ENCODE measurements around the gene GRHPR.

GRHPR gene

DNA sequence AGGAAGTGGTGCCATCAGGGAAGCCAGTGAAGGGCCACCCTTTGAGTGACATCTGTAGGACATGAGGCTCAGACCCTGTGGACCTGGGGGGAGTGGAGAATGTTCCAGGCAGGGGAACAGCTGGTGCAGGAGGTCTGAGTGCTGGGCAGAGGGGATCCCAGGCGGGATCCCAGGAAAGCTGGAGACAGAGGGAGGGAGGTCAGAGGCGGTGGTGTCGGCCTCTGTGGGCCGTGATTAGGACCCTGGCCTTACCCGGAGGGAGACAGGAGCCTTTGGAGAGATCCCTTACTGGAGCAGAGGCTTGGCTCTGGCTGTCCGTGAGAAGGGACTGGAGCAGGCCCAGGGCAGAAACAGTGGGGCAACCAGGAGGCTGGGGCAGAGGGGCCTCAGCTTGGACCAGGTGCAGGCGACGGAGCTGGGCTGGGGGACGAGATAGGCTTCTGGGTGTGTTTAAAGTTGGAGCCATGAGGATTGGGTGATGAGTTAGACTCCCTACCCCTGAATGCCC, 12.1 kb upstream of the GRHPR start:
- no peak for DNase-seq
- Histone ChIP-seq H3K36me3 (ENCODE audit: control insufficient read depth, insufficient read depth, low read length) (no peaks in the 10 kb centered on the region), H3K9me3 (ENCODE audit: control insufficient read depth, low read length) (no peaks in the 10 kb centered on the region), H3K27ac (ENCODE audit: insufficient read depth, low read length, poor library complexity, severe bottlenecking) (no peak overlapping the region), H3K27me3 (replicated peaks; ENCODE audit: control insufficient read depth, insufficient read depth, low read length, poor library complexity, severe bottlenecking) (no peaks in the 10 kb centered on the region), H3K4me3 (ENCODE audit: insufficient read depth, low read depth, low read length, poor library complexity, severe bottlenecking) (no peak overlapping the region), H3K4me1 (ENCODE audit: control insufficient read depth, insufficient read depth, low read length, poor library complexity, severe bottlenecking) (peaks cover 19% of the 10 kb centered on the region)

GRCh38 chr9:37410969-37411785, 11.3 kb upstream of the GRHPR start:
- DNase-seq, result no peak

DNA sequence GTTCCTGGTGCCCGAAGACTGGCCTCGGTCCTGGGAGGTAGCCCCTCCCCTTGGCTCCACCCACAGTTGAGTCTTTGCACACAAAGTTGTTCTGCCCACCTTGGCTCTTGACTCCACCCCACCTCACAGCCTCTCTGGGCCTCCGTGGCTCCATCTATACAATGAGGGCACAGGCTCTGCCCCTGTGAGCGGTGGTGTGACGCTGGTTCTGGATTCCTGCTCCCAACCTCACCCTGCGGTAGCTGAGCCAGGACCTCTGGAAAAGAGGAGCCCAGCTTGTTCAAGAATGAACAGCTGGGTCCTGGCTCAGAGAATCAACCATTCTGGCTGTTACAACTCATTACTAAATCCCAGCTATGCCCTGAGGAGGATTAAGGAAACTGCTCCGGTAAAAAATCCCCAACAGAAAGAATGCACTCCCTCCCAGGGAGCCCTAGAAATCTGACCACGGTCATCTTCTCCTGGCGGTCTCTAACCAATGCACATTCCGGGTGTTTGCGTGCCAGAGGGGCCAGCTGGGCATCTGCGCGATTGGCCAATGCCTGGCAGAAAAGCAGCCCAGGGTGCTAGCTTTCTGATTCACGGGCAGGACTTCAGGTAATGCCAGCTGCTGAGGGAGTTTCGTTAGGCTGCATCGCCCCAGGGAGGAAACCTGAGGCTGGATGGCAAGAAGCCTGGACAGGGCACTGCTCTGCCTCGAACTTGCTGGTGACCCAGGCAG, 9.9 kb upstream of the GRHPR start:
- Histone ChIP-seq H3K27me3 (replicated peaks; ENCODE audit: control insufficient read depth, insufficient read depth, low read length, poor library complexity, severe bottlenecking) (no peaks in the 10 kb centered on the region), H3K4me3 (ENCODE audit: insufficient read depth, low read depth, low read length, poor library complexity, severe bottlenecking) (no peak overlapping the region), H3K27ac (ENCODE audit: insufficient read depth, low read length, poor library complexity, severe bottlenecking) (no peak overlapping the region), H3K4me1 (ENCODE audit: control insufficient read depth, insufficient read depth, low read length, poor library complexity, severe bottlenecking) (peaks cover 19% of the 10 kb centered on the region), H3K9me3 (ENCODE audit: control insufficient read depth, low read length) (no peaks in the 10 kb centered on the region), H3K36me3 (ENCODE audit: control insufficient read depth, insufficient read depth, low read length) (no peaks in the 10 kb centered on the region)
- DNase-seq, result no peak

More at GRCh38 chr9:37410969-37411785, 11.3 kb upstream of the GRHPR start:
- no peak overlapping the region for H3K27ac ChIP-seq (ENCODE audit: insufficient read depth, low read length, poor library complexity, severe bottlenecking)
- H3K4me3 ChIP-seq (ENCODE audit: insufficient read depth, low read depth, low read length, poor library complexity, severe bottlenecking), result no peak overlapping the region
- no peaks in the 10 kb centered on the region for H3K9me3 ChIP-seq (ENCODE audit: control insufficient read depth, low read length)
- H3K27me3 ChIP-seq (replicated peaks; ENCODE audit: control insufficient read depth, insufficient read depth, low read length, poor library complexity, severe bottlenecking), result no peaks in the 10 kb centered on the region
- no peaks in the 10 kb centered on the region for H3K36me3 ChIP-seq (ENCODE audit: control insufficient read depth, insufficient read depth, low read length)
- H3K4me1 ChIP-seq (ENCODE audit: control insufficient read depth, insufficient read depth, low read length, poor library complexity, severe bottlenecking), result peaks cover 19% of the 10 kb centered on the region

GRCh38 chr9:37413311-37413710, 9.2 kb upstream of the GRHPR start:
- no peak overlapping the region for H3K4me3 ChIP-seq (ENCODE audit: insufficient read depth, low read depth, low read length, poor library complexity, severe bottlenecking)
- H3K27me3 ChIP-seq (replicated peaks; ENCODE audit: control insufficient read depth, insufficient read depth, low read length, poor library complexity, severe bottlenecking), result no peaks in the 10 kb centered on the region
- H3K9me3 ChIP-seq (ENCODE audit: control insufficient read depth, low read length), result no peaks in the 10 kb centered on the region
- DNase-seq, result no peak
- H3K4me1 ChIP-seq (ENCODE audit: control insufficient read depth, insufficient read depth, low read length, poor library complexity, severe bottlenecking), result peaks cover 19% of the 10 kb centered on the region
- H3K36me3 ChIP-seq (ENCODE audit: control insufficient read depth, insufficient read depth, low read length), result no peaks in the 10 kb centered on the region
- no peak overlapping the region for H3K27ac ChIP-seq (ENCODE audit: insufficient read depth, low read length, poor library complexity, severe bottlenecking)

DNA sequence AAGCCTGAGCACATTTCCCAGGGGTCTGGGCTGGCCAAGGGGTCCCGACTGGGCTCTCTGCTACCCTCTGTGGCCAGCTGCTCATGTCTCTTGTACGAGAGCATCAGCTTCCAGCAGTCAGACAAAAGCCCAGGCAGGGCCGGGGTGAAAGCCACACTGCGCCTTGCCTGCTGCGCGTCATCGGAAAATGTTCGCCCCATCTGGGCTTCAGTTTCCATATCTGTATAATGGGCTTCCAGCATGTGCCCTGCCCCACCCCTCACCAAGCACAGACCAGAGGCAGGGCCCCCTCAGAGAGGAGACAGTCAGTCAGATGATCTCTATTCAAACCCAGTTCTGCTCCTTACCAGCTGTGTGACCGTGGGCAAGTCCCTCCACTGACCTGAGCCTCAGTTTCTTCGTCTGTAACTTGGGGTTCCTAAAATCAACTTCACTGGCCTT, 8.0 kb upstream of the GRHPR start:
- no peak overlapping the region for H3K4me3 ChIP-seq (ENCODE audit: insufficient read depth, low read depth, low read length, poor library complexity, severe bottlenecking)
- no peak overlapping the region for H3K27ac ChIP-seq (ENCODE audit: insufficient read depth, low read length, poor library complexity, severe bottlenecking)
- H3K36me3 ChIP-seq (ENCODE audit: control insufficient read depth, insufficient read depth, low read length), result no peaks in the 10 kb centered on the region
- peaks cover 10% of the 10 kb centered on the region for H3K4me1 ChIP-seq (ENCODE audit: control insufficient read depth, insufficient read depth, low read length, poor library complexity, severe bottlenecking)
- no peak for DNase-seq
- no peaks in the 10 kb centered on the region for H3K27me3 ChIP-seq (replicated peaks; ENCODE audit: control insufficient read depth, insufficient read depth, low read length, poor library complexity, severe bottlenecking)
- H3K9me3 ChIP-seq (ENCODE audit: control insufficient read depth, low read length), result no peaks in the 10 kb centered on the region

DNA sequence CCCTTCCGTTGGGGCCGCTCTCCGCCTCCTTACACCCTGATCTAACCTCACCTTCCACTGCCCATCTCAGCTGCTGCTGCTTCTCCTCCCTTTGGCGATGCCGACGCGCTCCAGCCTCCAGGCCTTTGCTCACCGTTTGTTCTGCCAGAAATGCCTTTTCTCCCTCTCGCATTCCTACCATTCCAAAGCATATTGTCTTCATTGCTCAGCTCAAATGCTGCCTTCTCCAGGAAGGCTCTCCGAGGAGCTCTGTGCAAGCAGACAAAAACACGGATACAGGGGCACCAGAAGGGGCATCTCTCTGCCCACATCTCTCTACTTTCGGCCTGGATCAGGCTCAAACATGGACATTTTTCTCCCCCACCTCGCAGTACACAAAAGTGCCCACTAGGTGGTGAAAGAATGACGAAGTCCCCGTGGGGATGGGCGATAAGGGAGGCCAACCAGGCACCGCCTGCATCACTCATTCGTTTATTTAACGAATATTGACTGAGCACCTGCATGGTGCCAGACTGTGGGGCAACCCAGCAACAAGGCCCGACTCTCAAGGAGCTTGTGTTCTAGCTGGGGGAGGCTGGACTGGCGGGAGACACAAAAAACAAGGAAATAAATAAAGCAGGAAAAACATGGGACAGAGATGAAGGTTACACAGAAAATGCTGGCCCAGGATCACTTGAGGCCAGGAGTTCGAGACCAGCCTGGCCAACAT, 7.3 kb upstream of the GRHPR start:
- no peaks in the 10 kb centered on the region for H3K36me3 ChIP-seq (ENCODE audit: control insufficient read depth, insufficient read depth, low read length)
- no peak overlapping the region for H3K27ac ChIP-seq (ENCODE audit: insufficient read depth, low read length, poor library complexity, severe bottlenecking)
- no peaks in the 10 kb centered on the region for H3K27me3 ChIP-seq (replicated peaks; ENCODE audit: control insufficient read depth, insufficient read depth, low read length, poor library complexity, severe bottlenecking)
- H3K4me1 ChIP-seq (ENCODE audit: control insufficient read depth, insufficient read depth, low read length, poor library complexity, severe bottlenecking), result peaks cover 3% of the 10 kb centered on the region
- peak; percentile 40 to 54 (median 42) for DNase-seq
- H3K9me3 ChIP-seq (ENCODE audit: control insufficient read depth, low read length), result no peaks in the 10 kb centered on the region
- H3K4me3 ChIP-seq (ENCODE audit: insufficient read depth, low read depth, low read length, poor library complexity, severe bottlenecking), result no peak overlapping the region

DNA sequence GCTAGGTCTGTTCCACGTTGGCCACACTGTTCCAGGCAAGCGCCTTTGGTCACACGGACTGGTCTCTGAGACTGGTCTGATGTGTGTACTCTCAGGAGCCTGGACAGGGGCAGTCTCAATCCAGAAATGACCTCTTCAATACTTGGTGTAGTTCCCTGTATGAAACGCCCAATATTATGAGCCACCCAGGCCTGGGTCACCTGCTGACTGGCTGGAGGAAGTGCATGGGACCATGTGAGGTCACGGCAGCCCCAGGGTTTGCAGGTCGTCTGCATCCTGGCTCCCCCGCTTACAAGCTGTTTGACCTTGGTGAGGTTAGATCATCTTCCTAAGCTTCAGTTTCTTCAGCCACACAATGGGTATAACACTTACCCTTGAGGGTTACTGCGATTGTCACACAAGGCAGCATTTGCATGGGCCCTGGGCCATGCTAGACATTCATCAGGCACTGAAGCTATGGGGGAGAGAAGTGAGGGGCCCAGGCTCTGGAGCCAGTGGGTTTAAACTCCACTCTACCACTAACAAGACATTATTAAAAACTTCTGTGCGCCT, 5.2 kb upstream of the GRHPR start:
- no peak for DNase-seq

GRCh38 chr9:37417857-37418618, 4.5 kb upstream of the GRHPR start:
- no peaks in the 10 kb centered on the region for H3K27me3 ChIP-seq (replicated peaks; ENCODE audit: control insufficient read depth, insufficient read depth, low read length, poor library complexity, severe bottlenecking)
- no peak overlapping the region for H3K27ac ChIP-seq (ENCODE audit: insufficient read depth, low read length, poor library complexity, severe bottlenecking)
- H3K36me3 ChIP-seq (ENCODE audit: control insufficient read depth, insufficient read depth, low read length), result no peaks in the 10 kb centered on the region
- H3K4me1 ChIP-seq (ENCODE audit: control insufficient read depth, insufficient read depth, low read length, poor library complexity, severe bottlenecking), result no peaks in the 10 kb centered on the region
- H3K4me3 ChIP-seq (ENCODE audit: insufficient read depth, low read depth, low read length, poor library complexity, severe bottlenecking), result no peak overlapping the region
- DNase-seq, result no peak
- H3K9me3 ChIP-seq (ENCODE audit: control insufficient read depth, low read length), result no peaks in the 10 kb centered on the region

More for the DNA sequence above, 5.2 kb upstream of the GRHPR start:
- Histone ChIP-seq H3K36me3 (ENCODE audit: control insufficient read depth, insufficient read depth, low read length) (no peaks in the 10 kb centered on the region), H3K27me3 (replicated peaks; ENCODE audit: control insufficient read depth, insufficient read depth, low read length, poor library complexity, severe bottlenecking) (no peaks in the 10 kb centered on the region), H3K9me3 (ENCODE audit: control insufficient read depth, low read length) (no peaks in the 10 kb centered on the region), H3K4me3 (ENCODE audit: insufficient read depth, low read depth, low read length, poor library complexity, severe bottlenecking) (no peak overlapping the region), H3K27ac (ENCODE audit: insufficient read depth, low read length, poor library complexity, severe bottlenecking) (no peak overlapping the region), H3K4me1 (ENCODE audit: control insufficient read depth, insufficient read depth, low read length, poor library complexity, severe bottlenecking) (no peaks in the 10 kb centered on the region)

GRCh38 chr9:37419204-37419603, 3.3 kb upstream of the GRHPR start:
- Histone ChIP-seq H3K4me1 (ENCODE audit: control insufficient read depth, insufficient read depth, low read length, poor library complexity, severe bottlenecking) (peaks cover 6% of the 10 kb centered on the region), H3K36me3 (ENCODE audit: control insufficient read depth, insufficient read depth, low read length) (no peaks in the 10 kb centered on the region)
- DNase-seq, result no peak

More at GRCh38 chr9:37419204-37419603, 3.3 kb upstream of the GRHPR start:
- no peak overlapping the region for H3K4me3 ChIP-seq (ENCODE audit: insufficient read depth, low read depth, low read length, poor library complexity, severe bottlenecking)
- H3K27me3 ChIP-seq (replicated peaks; ENCODE audit: control insufficient read depth, insufficient read depth, low read length, poor library complexity, severe bottlenecking), result no peaks in the 10 kb centered on the region
- no peaks in the 10 kb centered on the region for H3K9me3 ChIP-seq (ENCODE audit: control insufficient read depth, low read length)
- H3K27ac ChIP-seq (ENCODE audit: insufficient read depth, low read length, poor library complexity, severe bottlenecking), result no peak overlapping the region

All from effector memory CD4-positive, alpha-beta T cell (primary cell).